Measurements from ENCODE around the gene POP7. TPM values are rescaled to one million over a fixed set of nuclear protein-coding genes. Genes with fewer than 3 reads are reported as not detected.
A peak's percentile ranks its signal among the peaks of the same experiment; 100 is the strongest.

Gene POP7
- total RNA-seq, 1 experiment from 2014 or later = 96.9 TPM

- Histone ChIP-seq H2AFZ (ENCODE audit: low read length) (no peak overlapping the region), H3T11ph (ENCODE audit: low read length) (no peak overlapping the region)
These were observed 38.4 kb upstream of the POP7 start for GRCh38 chr7:100667331-100668068.

More at GRCh38 chr7:100667331-100668068, 38.4 kb upstream of the POP7 start:
- no peaks in the 10 kb centered on the region for H4K20me1 ChIP-seq (ENCODE audit: control insufficient read depth, insufficient read depth, insufficient read length)
- H2BK15ac ChIP-seq (ENCODE audit: low read depth, low read length) = no peak overlapping the region
- H3K14ac ChIP-seq (ENCODE audit: insufficient read depth, low read length) = no peak overlapping the region
- no peak overlapping the region for H2BK120ac ChIP-seq (ENCODE audit: low read depth, low read length, poor library complexity, severe bottlenecking)
- no peak for TF ChIP-seq CTCF (conservative IDR thresholded peaks at IDR 0.05)
- no peak overlapping the region for H2BK12ac ChIP-seq (ENCODE audit: insufficient read length, low read depth, low read length)
- H2BK20ac ChIP-seq (ENCODE audit: low read depth, low read length, poor library complexity, severe bottlenecking) = no peak overlapping the region
- no peak overlapping the region for H3K9ac ChIP-seq (ENCODE audit: extremely low read depth, insufficient read length, low read length)
- Mint-ChIP-seq H3K4me1 (peaks cover 9 to 11% of the 10 kb centered on the region in 2 experiments), H3K9me3 (no peaks in the 10 kb centered on the region; a peak in 2 of 5 replicates), H3K27me3 (ENCODE audit: low read depth) (peaks cover 41% of the 10 kb centered on the region), H3K36me3 (ENCODE audit: insufficient read depth in 1 of 3, low read depth in 3 of 3) (no peaks in the 10 kb centered on the region; a peak in 1 of 7 replicates), H3K4me3 (no peak overlapping the region), H3K27ac (peak overlapping the region in 1 of 3 experiments; percentile 9; a peak in 1 of 7 replicates)
- no peaks in the 10 kb centered on the region for H3K4me1 ChIP-seq (ENCODE audit: insufficient read depth, low read length)
- no peak overlapping the region for H3K27ac ChIP-seq (ENCODE audit: insufficient read length, low read depth, low read length)
- no peak overlapping the region for H3K4me2 ChIP-seq (ENCODE audit: insufficient read depth, insufficient read length, low read length)
- H2AK5ac ChIP-seq (ENCODE audit: insufficient read length, low read length) = no peak overlapping the region
- H3K79me2 ChIP-seq (ENCODE audit: insufficient read depth, low read length) = no peaks in the 10 kb centered on the region
- no peak overlapping the region for H4K91ac ChIP-seq (ENCODE audit: insufficient read length, low read depth, low read length)
- DNase-seq = no peak
- no peak overlapping the region for H4K8ac ChIP-seq (replicated peaks; ENCODE audit: insufficient read length, low read depth, low read length)
- no peak overlapping the region for H3K4ac ChIP-seq (ENCODE audit: low read depth, low read length)
- H3K23me2 ChIP-seq (ENCODE audit: insufficient read length, low read depth, low read length, poor library complexity, severe bottlenecking) = no peaks in the 10 kb centered on the region
- H3K18ac ChIP-seq (ENCODE audit: insufficient read length, low read depth, low read length) = no peak overlapping the region
- no peaks in the 10 kb centered on the region for H3K27me3 ChIP-seq (ENCODE audit: insufficient read depth, low read length)
- no peak overlapping the region for H3K23ac ChIP-seq (ENCODE audit: insufficient read length, low read depth, low read length)
- H3K56ac ChIP-seq (ENCODE audit: insufficient read length, low read depth, low read length) = no peak overlapping the region
- no peak overlapping the region for H4K5ac ChIP-seq (ENCODE audit: insufficient read length, low read depth, low read length)
- WGBS (ENCODE audit: extremely low coverage, insufficient read length, low lambda C conversion rate) = no CpG with 5 or more reads among the region's 16 CpGs
- H3K79me1 ChIP-seq (ENCODE audit: insufficient read depth, low read depth, low read length, poor library complexity, severe bottlenecking) = no peaks in the 10 kb centered on the region
- no peak overlapping the region for H2BK5ac ChIP-seq (ENCODE audit: insufficient read length, low read length)
- H3K9me3 ChIP-seq (ENCODE audit: control insufficient read depth, low read depth, low read length) = no peaks in the 10 kb centered on the region
